K562 (cell line): Measurements from ENCODE around the gene MPDU1. TPM values are rescaled to one million over a fixed set of nuclear protein-coding genes. Genes with fewer than 3 reads are reported as not detected.
A peak's percentile ranks its signal among the peaks of the same experiment; 100 is the strongest.

Experiments
- ATF1 ChIP-seq, 2 experiments: fragments of 450-650 bp in 1 of 2; IDR thresholded peaks; 2 replicates each; pipeline ENCODE4 v1.6.1; 2016; ENCODE audit warnings: missing compliant biosample characterization in 1 of 2, missing genetic modification characterization in 1 of 2
- CBFB ChIP-seq: sonication (generic); formaldehyde crosslinking; IDR thresholded peaks from 2 replicates; pipeline ENCODE4 v1.4.0; 2020; ENCODE audit warnings: mild to moderate bottlenecking, missing genetic modification reagents
- CREM ChIP-seq: IDR thresholded peaks from 2 replicates; pipeline ENCODE4 v1.6.1; 2014; ENCODE audit warnings: antibody characterized with exemption, low read depth
- CXXC5 ChIP-seq: fragments of 250-450 bp; sonication (Bioruptor Pico); IDR thresholded peaks from 2 replicates; pipeline ENCODE4 v1.8.0; 2022; ENCODE audit warnings: inconsistent platforms, mild to moderate bottlenecking, moderate library complexity
- GMEB1 ChIP-seq: fragments of 250-450 bp; sonication (Bioruptor Pico); IDR thresholded peaks from 2 replicates; pipeline ENCODE4 v1.4.0; 2020; ENCODE audit warnings: mild to moderate bottlenecking
- L3MBTL2 ChIP-seq: fragments of 450-650 bp; IDR thresholded peaks from 2 replicates; pipeline ENCODE4 v1.6.1; 2016; ENCODE audit warnings: mild to moderate bottlenecking, moderate library complexity
- MAZ ChIP-seq, 2 experiments: fragments of 450-650 bp in 1 of 2; sonication (generic) in 1 of 2; formaldehyde crosslinking; IDR thresholded peaks in 1 of 2; conservative IDR thresholded peaks in 1 of 2; 2 replicates each; pipeline versions ENCODE4 v1.4.0 to v1.5.0; 2020; ENCODE audit warnings: mild to moderate bottlenecking in 1 of 2, missing genetic modification reagents in 1 of 2
- MITF ChIP-seq: IDR thresholded peaks from 2 replicates; pipeline ENCODE4 v1.6.1; 2014; ENCODE audit warnings: antibody characterized with exemption
- MTA1 ChIP-seq: fragments of 450-650 bp; IDR thresholded peaks from 2 replicates; pipeline ENCODE4 v1.6.1; 2017; ENCODE audit warnings: borderline replicate concordance
- PCBP1 ChIP-seq: fragments of 200-400 bp; formaldehyde crosslinking; IDR thresholded peaks from 2 replicates; pipeline ENCODE4 v1.6.1; 2018; ENCODE audit warnings: mild to moderate bottlenecking, low read depth, low read length; ENCODE audit not compliant: poor library complexity, severe bottlenecking
- PHF20 ChIP-seq: fragments of 450-650 bp; IDR thresholded peaks from 2 replicates; pipeline ENCODE4 v1.6.1; 2018; ENCODE audit not compliant: partially characterized antibody
- PHF8 ChIP-seq: fragments of 200-600 bp; sonication (generic); IDR thresholded peaks from 2 replicates; pipeline ENCODE4 v1.6.1; 2012; ENCODE audit warnings: mixed run types, mild to moderate bottlenecking, inconsistent platforms, low read length, moderate library complexity, borderline replicate concordance
- SMAD2 ChIP-seq: fragments of 150-350 bp; IDR thresholded peaks from 2 replicates; pipeline ENCODE4 v1.6.1; 2014; ENCODE audit warnings: low read depth, mild to moderate bottlenecking, low read length
- SUPT5H ChIP-seq: fragments of 450-650 bp; IDR thresholded peaks from 2 replicates; pipeline ENCODE4 v1.6.1; 2016
- ZFX ChIP-seq: sonication (generic); formaldehyde crosslinking; IDR thresholded peaks from 2 replicates; pipeline ENCODE4 v1.8.0; 2022; ENCODE audit warnings: mild to moderate bottlenecking, missing genetic modification reagents, moderate library complexity
- ZNF445 ChIP-seq: fragments of 250-450 bp; sonication (Bioruptor Pico); IDR thresholded peaks from 2 replicates; pipeline ENCODE4 v1.4.0; 2020; ENCODE audit warnings: low read depth, mild to moderate bottlenecking, moderate library complexity
- polyA plus RNA-seq, 8 experiments: library from polyadenylated mRNA; depleted of rRNA in 4 of 8; stranded (reverse) in 5 of 8; unstranded in 3 of 8; fragments of >200 nt; fragmentation: Nextera tagmentation in 2 of 8; fragmentation: Illumina TruSeq in 1 of 8; extraction: Ambion mirVana in 2 of 8; extraction: Trizol in 1 of 8; gene quantifications; 2 replicates each; pipeline versions ENCODE4 v1.2.1 to v1.2.3, GENCODE V29; 2011 to 2014; ENCODE audit warnings: inconsistent platforms in 1 of 8, missing spikeins in 1 of 8
- total RNA-seq, 7 experiments: library from RNA; depleted of rRNA in 6 of 7; stranded (reverse); fragments of >200 nt in 6 of 7; fragmentation: Illumina TruSeq in 2 of 7; extraction: Trizol in 2 of 7; gene quantifications; 2 replicates each; pipeline versions ENCODE4 v1.2.1 to v1.2.3, GENCODE V29; 2011 to 2021; ENCODE audit warnings: low replicate concordance in 1 of 7
- TF ChIP-seq, protein P1 (sequence below): fragments of 200-800 bp; sonication (Bioruptor generic); IDR thresholded peaks from 2 replicates; pipeline ENCODE4 v1.6.1; 2017; ENCODE audit warnings: missing genetic modification characterization, missing compliant biosample characterization
- TF ChIP-seq, protein P2 (sequence below): fragments of 450-650 bp; IDR thresholded peaks from 2 replicates; pipeline ENCODE4 v1.6.1; 2016; ENCODE audit warnings: borderline replicate concordance
- TF ChIP-seq, protein P3 (sequence below), 2 experiments: fragments of 200-800 bp in 1 of 2; sonication (Bioruptor generic) in 1 of 2; sonication (generic) in 1 of 2; formaldehyde crosslinking in 1 of 2; IDR thresholded peaks in 1 of 2; conservative IDR thresholded peaks in 1 of 2; 2 replicates each; pipeline versions ENCODE4 v1.5.0 to v1.6.1; 2016 to 2020; ENCODE audit warnings: missing compliant biosample characterization in 1 of 2, missing genetic modification characterization in 1 of 2, missing genetic modification reagents in 1 of 2

Gene MPDU1
- total and polyA plus RNA-seq, 9 of the 15 experiments (the other 6 are each of a cell fraction or from before 2014, with no cell fraction given), result 4.9 to 179 (median 77.1) TPM

DNA sequence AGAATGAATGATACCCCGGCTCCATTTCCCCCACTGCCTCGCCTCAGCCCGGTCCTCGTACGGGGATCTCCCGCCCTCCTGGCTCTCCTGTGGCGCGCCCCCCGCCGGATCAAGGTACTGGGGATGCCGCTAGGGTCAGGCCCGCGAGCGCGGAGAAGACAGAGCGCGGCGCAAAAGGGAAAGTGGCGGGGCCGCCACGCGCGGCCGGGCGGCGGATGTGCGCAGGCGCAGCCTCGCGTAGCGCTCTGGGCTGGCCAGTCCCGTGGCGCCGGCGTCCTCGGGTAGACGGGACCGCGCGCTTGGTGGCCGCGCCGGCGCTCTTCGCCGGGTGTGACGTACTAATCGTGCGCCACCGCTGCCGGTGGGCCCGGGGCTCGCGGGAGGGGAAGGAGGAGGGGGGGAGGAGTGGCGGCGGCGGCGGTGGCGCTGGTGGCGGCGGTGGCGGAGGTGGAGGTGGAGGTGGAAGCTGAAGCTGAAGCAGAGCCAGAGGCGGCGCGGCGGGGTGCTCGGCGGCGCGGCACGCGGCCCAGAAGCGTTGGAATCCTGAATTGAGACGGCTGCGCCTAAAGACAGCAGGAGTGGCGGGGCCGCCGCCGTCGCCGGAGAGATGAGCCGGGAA is 22.0 kb upstream of the MPDU1 start, which contains the start of gene SENP3 (continued):
- TF ChIP-seq, protein P1, sequence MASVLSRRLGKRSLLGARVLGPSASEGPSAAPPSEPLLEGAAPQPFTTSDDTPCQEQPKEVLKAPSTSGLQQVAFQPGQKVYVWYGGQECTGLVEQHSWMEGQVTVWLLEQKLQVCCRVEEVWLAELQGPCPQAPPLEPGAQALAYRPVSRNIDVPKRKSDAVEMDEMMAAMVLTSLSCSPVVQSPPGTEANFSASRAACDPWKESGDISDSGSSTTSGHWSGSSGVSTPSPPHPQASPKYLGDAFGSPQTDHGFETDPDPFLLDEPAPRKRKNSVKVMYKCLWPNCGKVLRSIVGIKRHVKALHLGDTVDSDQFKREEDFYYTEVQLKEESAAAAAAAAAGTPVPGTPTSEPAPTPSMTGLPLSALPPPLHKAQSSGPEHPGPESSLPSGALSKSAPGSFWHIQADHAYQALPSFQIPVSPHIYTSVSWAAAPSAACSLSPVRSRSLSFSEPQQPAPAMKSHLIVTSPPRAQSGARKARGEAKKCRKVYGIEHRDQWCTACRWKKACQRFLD (CRISPR knock-in tag), result peak; percentile 76; the same call in 1 of the 2 replicates
- TF ChIP-seq ZFX (peak; percentile 68), SMAD2 (no peak), PHF8 (peak; percentile 63; the same call in 1 of the 2 replicates), GMEB1 (peak; percentile 74), CBFB (CRISPR knock-in tag) (no peak), PCBP1 (peak; percentile 41), ZNF445 (CRISPR knock-in tag) (no peak), L3MBTL2 (peak; percentile 47; the same call in 1 of the 2 replicates), PHF20 (peak; percentile 77), SUPT5H (peak; percentile 70; the same call in 1 of the 2 replicates), MITF (peak; percentile 22; the same call in 1 of the 2 replicates), MTA1 (peak; percentile 93), ATF1 (CRISPR knock-in tag; IDR thresholded peaks at IDR 0.05) (peak; percentile 68), ATF1 (tag; IDR thresholded peaks at IDR 0.05) (peak; percentile 90), MAZ (CRISPR knock-in tag; conservative IDR thresholded peaks at IDR 0.05 in 1 of 2, IDR thresholded peaks at IDR 0.05 in 1 of 2) (peak; percentile 33 to 59; a peak in 3 of 4 replicates), CREM (peak; percentile 98), CXXC5 (CRISPR knock-in tag) (peak; percentile 76)
- TF ChIP-seq, protein P2, sequence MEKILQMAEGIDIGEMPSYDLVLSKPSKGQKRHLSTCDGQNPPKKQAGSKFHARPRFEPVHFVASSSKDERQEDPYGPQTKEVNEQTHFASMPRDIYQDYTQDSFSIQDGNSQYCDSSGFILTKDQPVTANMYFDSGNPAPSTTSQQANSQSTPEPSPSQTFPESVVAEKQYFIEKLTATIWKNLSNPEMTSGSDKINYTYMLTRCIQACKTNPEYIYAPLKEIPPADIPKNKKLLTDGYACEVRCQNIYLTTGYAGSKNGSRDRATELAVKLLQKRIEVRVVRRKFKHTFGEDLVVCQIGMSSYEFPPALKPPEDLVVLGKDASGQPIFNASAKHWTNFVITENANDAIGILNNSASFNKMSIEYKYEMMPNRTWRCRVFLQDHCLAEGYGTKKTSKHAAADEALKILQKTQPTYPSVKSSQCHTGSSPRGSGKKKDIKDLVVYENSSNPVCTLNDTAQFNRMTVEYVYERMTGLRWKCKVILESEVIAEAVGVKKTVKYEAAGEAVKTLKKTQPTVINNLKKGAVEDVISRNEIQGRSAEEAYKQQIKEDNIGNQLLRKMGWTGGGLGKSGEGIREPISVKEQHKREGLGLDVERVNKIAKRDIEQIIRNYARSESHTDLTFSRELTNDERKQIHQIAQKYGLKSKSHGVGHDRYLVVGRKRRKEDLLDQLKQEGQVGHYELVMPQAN, result 0 out of 2 replicates have a peak, but pooled peaks have one; percentile 22
- TF ChIP-seq, protein P3, sequence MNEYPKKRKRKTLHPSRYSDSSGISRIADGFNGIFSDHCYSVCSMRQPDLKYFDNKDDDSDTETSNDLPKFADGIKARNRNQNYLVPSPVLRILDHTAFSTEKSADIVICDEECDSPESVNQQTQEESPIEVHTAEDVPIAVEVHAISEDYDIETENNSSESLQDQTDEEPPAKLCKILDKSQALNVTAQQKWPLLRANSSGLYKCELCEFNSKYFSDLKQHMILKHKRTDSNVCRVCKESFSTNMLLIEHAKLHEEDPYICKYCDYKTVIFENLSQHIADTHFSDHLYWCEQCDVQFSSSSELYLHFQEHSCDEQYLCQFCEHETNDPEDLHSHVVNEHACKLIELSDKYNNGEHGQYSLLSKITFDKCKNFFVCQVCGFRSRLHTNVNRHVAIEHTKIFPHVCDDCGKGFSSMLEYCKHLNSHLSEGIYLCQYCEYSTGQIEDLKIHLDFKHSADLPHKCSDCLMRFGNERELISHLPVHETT (CRISPR knock-in tag; conservative IDR thresholded peaks at IDR 0.05 in 1 of 2, IDR thresholded peaks at IDR 0.05 in 1 of 2), result peak in 1 of 2 experiments; percentile 98; a peak in 2 of 4 replicates
